Measurements from ENCODE around the gene H1-8. TPM values are rescaled to one million over a fixed set of nuclear protein-coding genes. Genes with fewer than 3 reads are reported as not detected.

The H1-8 gene
- polyA plus RNA-seq, 1 experiment, result not detected

DNA sequence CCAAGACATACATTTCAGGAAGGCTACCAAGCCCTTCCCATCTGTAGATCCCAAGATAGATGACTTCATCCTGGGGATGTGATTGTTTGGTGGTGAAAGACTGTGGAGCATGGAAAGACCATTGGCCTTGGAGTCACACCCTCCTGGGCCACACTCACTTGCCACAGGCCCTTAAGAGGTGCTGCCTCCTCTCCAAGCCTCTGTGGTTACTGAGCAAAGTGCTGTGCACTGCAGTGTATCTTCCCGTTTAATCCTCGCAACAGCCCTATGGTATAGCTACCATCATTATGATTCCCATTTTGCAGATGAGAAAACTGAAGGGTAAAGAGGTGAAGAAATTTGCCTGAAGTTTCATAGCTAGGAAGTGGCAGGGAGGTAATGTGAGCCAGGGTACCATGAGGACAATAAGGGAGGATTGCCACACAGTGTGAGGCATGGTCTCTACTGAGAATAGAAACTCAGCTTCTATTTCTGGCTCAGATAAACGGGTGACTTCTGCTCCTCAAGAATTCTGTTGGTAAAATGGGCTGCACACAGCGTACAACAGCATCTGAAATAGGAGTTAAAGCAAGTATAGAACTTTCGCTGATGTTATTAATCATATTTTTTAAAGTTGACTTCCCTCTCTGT is 38.4 kb upstream of the H1-8 start:
- ChIA-PET POLR2A (no interaction called here), CTCF (interaction anchor here (1.7 kb wide), 1 partner anchor 15 kb away, joined by 4 read pairs; no protein-coding TSS in a partner anchor)
- DNase-seq (ENCODE audit: low read depth, low spot score), result no peak
- Histone ChIP-seq H3K4me3 (ENCODE audit: low read depth, low read length) (no peak overlapping the region), H3K27me3 (ENCODE audit: control insufficient read depth, insufficient read depth, low read length) (no peaks in the 10 kb centered on the region), H3K27ac (ENCODE audit: low read depth, low read length) (no peak overlapping the region), H3K9me3 (ENCODE audit: control insufficient read depth, insufficient read depth, low read length) (no peaks in the 10 kb centered on the region)
- TF ChIP-seq, protein P1, sequence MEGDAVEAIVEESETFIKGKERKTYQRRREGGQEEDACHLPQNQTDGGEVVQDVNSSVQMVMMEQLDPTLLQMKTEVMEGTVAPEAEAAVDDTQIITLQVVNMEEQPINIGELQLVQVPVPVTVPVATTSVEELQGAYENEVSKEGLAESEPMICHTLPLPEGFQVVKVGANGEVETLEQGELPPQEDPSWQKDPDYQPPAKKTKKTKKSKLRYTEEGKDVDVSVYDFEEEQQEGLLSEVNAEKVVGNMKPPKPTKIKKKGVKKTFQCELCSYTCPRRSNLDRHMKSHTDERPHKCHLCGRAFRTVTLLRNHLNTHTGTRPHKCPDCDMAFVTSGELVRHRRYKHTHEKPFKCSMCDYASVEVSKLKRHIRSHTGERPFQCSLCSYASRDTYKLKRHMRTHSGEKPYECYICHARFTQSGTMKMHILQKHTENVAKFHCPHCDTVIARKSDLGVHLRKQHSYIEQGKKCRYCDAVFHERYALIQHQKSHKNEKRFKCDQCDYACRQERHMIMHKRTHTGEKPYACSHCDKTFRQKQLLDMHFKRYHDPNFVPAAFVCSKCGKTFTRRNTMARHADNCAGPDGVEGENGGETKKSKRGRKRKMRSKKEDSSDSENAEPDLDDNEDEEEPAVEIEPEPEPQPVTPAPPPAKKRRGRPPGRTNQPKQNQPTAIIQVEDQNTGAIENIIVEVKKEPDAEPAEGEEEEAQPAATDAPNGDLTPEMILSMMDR (IDR thresholded peaks at IDR 0.05; ENCODE audit: low read depth, low read length), result no peak

DNA sequence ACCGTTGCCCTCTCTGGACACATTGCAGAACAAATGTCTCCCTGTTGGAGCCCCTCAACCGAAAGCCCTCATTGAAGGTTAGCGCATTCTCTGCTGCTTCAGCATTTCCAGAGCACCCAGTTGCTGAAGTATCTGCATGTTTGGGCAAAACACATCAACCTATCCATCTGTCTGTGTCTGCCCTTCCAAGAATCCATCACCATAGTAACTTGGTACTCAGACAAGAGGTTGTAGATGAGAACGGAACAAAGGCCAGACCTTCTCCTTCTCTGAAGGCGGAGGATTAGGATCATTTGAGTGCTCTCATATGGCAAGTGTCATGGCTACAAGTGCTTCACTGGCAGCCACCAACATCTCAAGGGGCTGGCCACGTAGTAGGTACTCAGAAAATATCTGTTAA is 37.6 kb upstream of the H1-8 start:
- Histone ChIP-seq H3K9me3 (ENCODE audit: control insufficient read depth, insufficient read depth, low read length) (no peaks in the 10 kb centered on the region), H3K27ac (ENCODE audit: low read depth, low read length) (no peak overlapping the region), H3K27me3 (ENCODE audit: control insufficient read depth, insufficient read depth, low read length) (no peaks in the 10 kb centered on the region), H3K4me3 (ENCODE audit: low read depth, low read length) (no peak overlapping the region)
- TF ChIP-seq, protein P1 (IDR thresholded peaks at IDR 0.05; ENCODE audit: low read depth, low read length), result no peak
- no peak for DNase-seq (ENCODE audit: low read depth, low spot score)
- ChIA-PET CTCF (no interaction called here), POLR2A (no interaction called here)

DNA sequence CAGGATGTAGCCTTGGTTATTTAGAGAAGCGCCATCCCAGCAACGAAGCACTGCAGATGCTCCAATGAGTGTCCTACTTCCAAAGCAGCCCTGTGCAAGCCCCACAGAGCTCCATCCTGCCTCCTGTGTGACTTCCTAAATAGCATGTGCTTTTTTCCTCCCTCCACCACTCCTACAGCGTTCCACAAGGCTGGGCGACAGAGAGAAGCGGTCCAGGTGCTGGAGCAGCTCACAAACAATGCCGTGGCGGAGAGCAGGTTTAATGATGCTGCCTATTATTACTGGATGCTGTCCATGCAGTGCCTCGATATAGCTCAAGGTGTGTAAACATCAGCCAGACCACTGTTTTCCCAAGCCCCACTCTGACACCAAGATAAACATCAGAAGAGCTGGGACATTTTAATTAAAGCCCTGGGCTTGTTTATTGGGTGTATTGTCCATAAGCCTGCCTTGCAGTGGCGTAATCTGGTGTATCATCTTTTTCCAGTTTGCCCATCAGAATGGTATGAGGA is 36.7 kb upstream of the H1-8 start:
- Histone ChIP-seq H3K27me3 (ENCODE audit: control insufficient read depth, insufficient read depth, low read length) (no peaks in the 10 kb centered on the region), H3K27ac (ENCODE audit: low read depth, low read length) (no peak overlapping the region), H3K9me3 (ENCODE audit: control insufficient read depth, insufficient read depth, low read length) (no peaks in the 10 kb centered on the region), H3K4me3 (ENCODE audit: low read depth, low read length) (no peak overlapping the region)
- POLR2A ChIA-PET, result no interaction called here
- no peak for DNase-seq (ENCODE audit: low read depth, low spot score)
- TF ChIP-seq, protein P1 (IDR thresholded peaks at IDR 0.05; ENCODE audit: low read depth, low read length), result no peak
- CTCF ChIA-PET, result no interaction called here

DNA sequence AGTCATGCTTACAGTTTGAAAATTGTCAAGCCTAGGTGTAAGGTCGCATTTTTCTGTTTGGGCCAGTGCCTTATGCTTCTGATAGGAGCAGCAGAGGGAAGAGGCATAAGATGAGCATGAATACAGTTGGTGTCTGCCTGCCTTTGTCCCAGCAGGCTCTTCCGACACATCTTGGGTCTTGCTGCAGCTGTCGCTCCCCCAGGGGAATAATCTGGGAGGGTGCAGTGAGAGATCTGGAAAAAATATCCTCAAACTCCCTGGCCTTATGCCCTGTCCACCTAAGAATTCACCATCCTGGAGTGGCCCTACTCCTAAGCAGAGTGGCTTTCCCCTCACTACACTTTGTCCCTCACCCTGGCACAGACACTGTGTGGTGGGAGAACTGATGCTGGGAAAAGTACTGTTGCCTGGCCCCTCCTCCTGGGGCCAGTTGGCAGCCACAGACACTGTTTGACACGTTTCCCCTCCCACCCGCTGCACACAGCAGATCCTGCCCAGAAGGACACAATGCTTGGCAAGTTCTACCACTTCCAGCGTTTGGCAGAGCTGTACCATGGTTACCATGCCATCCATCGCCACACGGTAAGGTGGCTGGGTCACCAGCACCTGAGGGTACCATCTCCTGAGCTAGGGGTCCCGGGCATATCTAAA is 35.7 kb upstream of the H1-8 start:
- POLR2A ChIA-PET, result no interaction called here
- TF ChIP-seq, protein P1 (IDR thresholded peaks at IDR 0.05; ENCODE audit: low read depth, low read length), result no peak
- no peak overlapping the region for H3K4me3 ChIP-seq (ENCODE audit: low read depth, low read length)
- CTCF ChIA-PET, result no interaction called here
- DNase-seq (ENCODE audit: low read depth, low spot score), result no peak
- H3K9me3 ChIP-seq (ENCODE audit: control insufficient read depth, insufficient read depth, low read length), result no peaks in the 10 kb centered on the region
- no peak overlapping the region for H3K27ac ChIP-seq (ENCODE audit: low read depth, low read length)
- H3K27me3 ChIP-seq (ENCODE audit: control insufficient read depth, insufficient read depth, low read length), result no peaks in the 10 kb centered on the region

DNA sequence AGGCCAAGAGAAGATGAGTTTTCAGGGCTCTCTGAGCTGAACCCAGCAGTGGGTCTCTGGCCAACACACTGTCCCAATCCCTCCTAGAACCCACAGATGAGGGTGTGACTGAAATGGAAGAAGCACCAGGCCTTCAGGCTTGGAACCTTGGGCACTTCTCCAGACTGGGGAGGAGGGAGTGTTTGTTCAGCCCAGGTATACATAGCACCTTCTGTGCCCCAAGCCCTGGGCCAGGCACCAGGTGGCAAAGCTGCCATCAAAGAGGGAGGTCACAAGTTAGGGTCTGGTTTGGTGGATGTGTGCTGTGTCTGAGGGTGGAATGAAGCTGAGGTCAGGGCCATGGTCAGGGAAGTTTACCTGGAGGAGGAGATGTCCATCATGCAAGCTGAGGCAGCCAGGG is 30.4 kb upstream of the H1-8 start:
- Histone ChIP-seq H3K4me3 (ENCODE audit: low read depth, low read length) (no peak overlapping the region), H3K27ac (ENCODE audit: low read depth, low read length) (no peak overlapping the region), H3K27me3 (ENCODE audit: control insufficient read depth, insufficient read depth, low read length) (no peaks in the 10 kb centered on the region), H3K9me3 (ENCODE audit: control insufficient read depth, insufficient read depth, low read length) (no peaks in the 10 kb centered on the region)
- DNase-seq (ENCODE audit: low read depth, low spot score), result no peak
- TF ChIP-seq, protein P1 (IDR thresholded peaks at IDR 0.05; ENCODE audit: low read depth, low read length), result no peak
- ChIA-PET POLR2A (no interaction called here), CTCF (interaction anchor here (1.2 kb wide), 1 partner anchor 23 kb away, joined by 6 read pairs; no protein-coding TSS in a partner anchor)
